HepG2 (cell line): ENCODE results near the gene CNP. TPM values are rescaled to one million over a fixed set of nuclear protein-coding genes. Genes with fewer than 3 reads are reported as not detected.

Experiments used
- ESRRA ChIP-seq: sonication (generic); formaldehyde crosslinking; IDR thresholded peaks from 2 replicates; pipeline ENCODE4 v1.5.1; 2020; ENCODE audit warnings: mild to moderate bottlenecking, low read depth, missing genetic modification reagents
- GABPB1 ChIP-seq: IDR thresholded peaks from 2 replicates; pipeline ENCODE4 v1.6.1; 2016; ENCODE audit warnings: mild to moderate bottlenecking, missing genetic modification reagents, moderate library complexity, missing compliant biosample characterization
- HNRNPLL ChIP-seq: fragments of 200-400 bp; formaldehyde crosslinking; IDR thresholded peaks from 2 replicates; pipeline ENCODE4 v1.6.1; 2017; ENCODE audit warnings: mild to moderate bottlenecking, low read depth, low read length; ENCODE audit not compliant: poor library complexity, severe bottlenecking
- MATR3 ChIP-seq: sonication (generic); formaldehyde crosslinking; IDR thresholded peaks from 2 replicates; pipeline ENCODE4 v1.4.0; 2020; ENCODE audit warnings: missing genetic modification reagents
- NCOR1 ChIP-seq: fragments of 200-600 bp; sonication (generic); IDR thresholded peaks from 2 replicates; pipeline ENCODE4 v1.7.0; 2017; ENCODE audit warnings: antibody characterized with exemption, low read length, borderline replicate concordance
- NFE2 ChIP-seq: sonication (generic); formaldehyde crosslinking; IDR thresholded peaks from 2 replicates; pipeline ENCODE4 v1.4.0; 2020; ENCODE audit warnings: missing genetic modification reagents
- NFKBIZ ChIP-seq: IDR thresholded peaks from 2 replicates; pipeline ENCODE4 v1.6.1; 2018; ENCODE audit warnings: missing genetic modification reagents, missing compliant biosample characterization
- POLR2A ChIP-seq, 2 experiments: IDR thresholded peaks; 2 replicates each; pipeline ENCODE4 v1.6.1; 2011; ENCODE audit warnings: low read depth in 2 of 2, low read length in 2 of 2, mild to moderate bottlenecking in 1 of 2, moderate library complexity in 1 of 2; ENCODE audit not compliant: insufficient read depth in 1 of 2
- TFE3 ChIP-seq: IDR thresholded peaks from 2 replicates; pipeline ENCODE4 v1.6.1; 2016
- ZNF142 ChIP-seq: sonication (generic); formaldehyde crosslinking; IDR thresholded peaks from 2 replicates; pipeline ENCODE4 v1.4.0; 2020; ENCODE audit warnings: missing genetic modification reagents
- ZNF225 ChIP-seq: sonication (generic); formaldehyde crosslinking; IDR thresholded peaks from 2 replicates; pipeline ENCODE4 v1.4.0; 2020; ENCODE audit warnings: mild to moderate bottlenecking, missing genetic modification reagents
- polyA plus RNA-seq, 8 experiments: library from polyadenylated mRNA; depleted of rRNA in 3 of 8; stranded (reverse) in 7 of 8; unstranded in 1 of 8; fragments of >200 nt; fragmentation: Illumina TruSeq in 4 of 8; extraction: Trizol in 4 of 8; gene quantifications; 2 replicates each; pipeline versions ENCODE4 v1.2.1 to v1.2.3, GENCODE V29; 2011 to 2016; ENCODE audit warnings: low read depth in 4 of 8, missing spikeins in 1 of 8, mixed read lengths in 1 of 8; ENCODE audit not compliant: insufficient read depth in 1 of 8
- total RNA-seq, 5 experiments: library from RNA; depleted of rRNA; stranded (reverse); fragments of >200 nt; fragmentation: Illumina TruSeq; extraction: Trizol; gene quantifications; 2 replicates each; pipeline ENCODE4 v1.2.3, GENCODE V29; 2016; ENCODE audit warnings: low read depth in 1 of 5
- TF ChIP-seq, protein P1 (sequence below): IDR thresholded peaks from 2 replicates; pipeline ENCODE4 v1.6.1; 2018; ENCODE audit warnings: missing genetic modification reagents, mild to moderate bottlenecking, missing compliant biosample characterization
- TF ChIP-seq, protein P2 (sequence below): sonication (generic); formaldehyde crosslinking; IDR thresholded peaks from 2 replicates; pipeline ENCODE4 v1.4.0; 2020; ENCODE audit warnings: missing genetic modification reagents
- TF ChIP-seq, protein P3 (sequence below): sonication (generic); formaldehyde crosslinking; IDR thresholded peaks from 2 replicates; pipeline ENCODE4 v1.4.0; 2020; ENCODE audit warnings: mild to moderate bottlenecking, missing genetic modification reagents
- TF ChIP-seq, protein P4 (sequence below): sonication (generic); formaldehyde crosslinking; IDR thresholded peaks from 2 replicates; pipeline ENCODE4 v1.4.0; 2020; ENCODE audit warnings: mild to moderate bottlenecking, missing genetic modification reagents

CNP gene
- total and polyA plus RNA-seq, 2 of the 13 experiments (the other 11 are each of a cell fraction or from before 2014, with no cell fraction given) = 97.2 to 161 TPM

- no peak for TF ChIP-seq MATR3 (CRISPR knock-in tag)
- TF ChIP-seq, protein P1, sequence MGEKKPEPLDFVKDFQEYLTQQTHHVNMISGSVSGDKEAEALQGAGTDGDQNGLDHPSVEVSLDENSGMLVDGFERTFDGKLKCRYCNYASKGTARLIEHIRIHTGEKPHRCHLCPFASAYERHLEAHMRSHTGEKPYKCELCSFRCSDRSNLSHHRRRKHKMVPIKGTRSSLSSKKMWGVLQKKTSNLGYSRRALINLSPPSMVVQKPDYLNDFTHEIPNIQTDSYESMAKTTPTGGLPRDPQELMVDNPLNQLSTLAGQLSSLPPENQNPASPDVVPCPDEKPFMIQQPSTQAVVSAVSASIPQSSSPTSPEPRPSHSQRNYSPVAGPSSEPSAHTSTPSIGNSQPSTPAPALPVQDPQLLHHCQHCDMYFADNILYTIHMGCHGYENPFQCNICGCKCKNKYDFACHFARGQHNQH (CRISPR knock-in tag) = peak; percentile 97; the same call in 1 of the 2 replicates
- peak; percentile 91; the same call in 1 of the 2 replicates for TF ChIP-seq ZNF142 (CRISPR knock-in tag)
- TF ChIP-seq GABPB1 = peak; percentile 95
- peak; percentile 76 for TF ChIP-seq TFE3 (CRISPR knock-in tag)
- peak; percentile 72 for TF ChIP-seq NFKBIZ (CRISPR knock-in tag)
- TF ChIP-seq POLR2A (IDR thresholded peaks at IDR 0.05; ENCODE audit: insufficient read depth in 1 of 2, low read depth in 2 of 2, low read length in 2 of 2) = peak; percentile 73 to 94
- TF ChIP-seq NCOR1 = no peak
- peak; percentile 63; the same call in 1 of the 2 replicates for TF ChIP-seq ZNF225 (CRISPR knock-in tag)
- TF ChIP-seq NFE2 (CRISPR knock-in tag) = no peak
- TF ChIP-seq HNRNPLL = peak; percentile 97
- peak; percentile 80; the same call in 1 of the 2 replicates for TF ChIP-seq ESRRA
- TF ChIP-seq, protein P2, sequence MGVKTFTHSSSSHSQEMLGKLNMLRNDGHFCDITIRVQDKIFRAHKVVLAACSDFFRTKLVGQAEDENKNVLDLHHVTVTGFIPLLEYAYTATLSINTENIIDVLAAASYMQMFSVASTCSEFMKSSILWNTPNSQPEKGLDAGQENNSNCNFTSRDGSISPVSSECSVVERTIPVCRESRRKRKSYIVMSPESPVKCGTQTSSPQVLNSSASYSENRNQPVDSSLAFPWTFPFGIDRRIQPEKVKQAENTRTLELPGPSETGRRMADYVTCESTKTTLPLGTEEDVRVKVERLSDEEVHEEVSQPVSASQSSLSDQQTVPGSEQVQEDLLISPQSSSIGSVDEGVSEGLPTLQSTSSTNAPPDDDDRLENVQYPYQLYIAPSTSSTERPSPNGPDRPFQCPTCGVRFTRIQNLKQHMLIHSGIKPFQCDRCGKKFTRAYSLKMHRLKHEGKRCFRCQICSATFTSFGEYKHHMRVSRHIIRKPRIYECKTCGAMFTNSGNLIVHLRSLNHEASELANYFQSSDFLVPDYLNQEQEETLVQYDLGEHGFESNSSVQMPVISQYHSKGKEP (CRISPR knock-in tag) = no peak
- TF ChIP-seq, protein P3, sequence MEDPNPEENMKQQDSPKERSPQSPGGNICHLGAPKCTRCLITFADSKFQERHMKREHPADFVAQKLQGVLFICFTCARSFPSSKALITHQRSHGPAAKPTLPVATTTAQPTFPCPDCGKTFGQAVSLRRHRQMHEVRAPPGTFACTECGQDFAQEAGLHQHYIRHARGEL (CRISPR knock-in tag) = no peak
- TF ChIP-seq, protein P4, sequence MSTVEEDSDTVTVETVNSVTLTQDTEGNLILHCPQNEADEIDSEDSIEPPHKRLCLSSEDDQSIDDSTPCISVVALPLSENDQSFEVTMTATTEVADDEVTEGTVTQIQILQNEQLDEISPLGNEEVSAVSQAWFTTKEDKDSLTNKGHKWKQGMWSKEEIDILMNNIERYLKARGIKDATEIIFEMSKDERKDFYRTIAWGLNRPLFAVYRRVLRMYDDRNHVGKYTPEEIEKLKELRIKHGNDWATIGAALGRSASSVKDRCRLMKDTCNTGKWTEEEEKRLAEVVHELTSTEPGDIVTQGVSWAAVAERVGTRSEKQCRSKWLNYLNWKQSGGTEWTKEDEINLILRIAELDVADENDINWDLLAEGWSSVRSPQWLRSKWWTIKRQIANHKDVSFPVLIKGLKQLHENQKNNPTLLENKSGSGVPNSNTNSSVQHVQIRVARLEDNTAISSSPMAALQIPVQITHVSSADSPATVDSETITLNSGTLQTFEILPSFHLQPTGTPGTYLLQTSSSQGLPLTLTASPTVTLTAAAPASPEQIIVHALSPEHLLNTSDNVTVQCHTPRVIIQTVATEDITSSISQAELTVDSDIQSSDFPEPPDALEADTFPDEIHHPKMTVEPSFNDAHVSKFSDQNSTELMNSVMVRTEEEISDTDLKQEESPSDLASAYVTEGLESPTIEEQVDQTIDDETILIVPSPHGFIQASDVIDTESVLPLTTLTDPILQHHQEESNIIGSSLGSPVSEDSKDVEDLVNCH = peak; percentile 99
These were observed 36.4 kb upstream of the CNP start, which contains the start of gene ODAD4 (continued) for GRCh38 chr17:41930009-41930832.
